Mucosa of rectum (tissue), 2 donors: ENCODE data around the gene RSPH10B2.
"Not testable (repeated sequence)": the region's sequence is repeated elsewhere in the genome, so short reads cannot be mapped to it uniquely, and the experiment has no call there.

Experiments used
- H3K27ac ChIP-seq, 2 donors: one replicate each; pipeline ENCODE4 v1.7.0; 2013; ENCODE audit warnings: inconsistent platforms in 2 of 2, low read depth in 2 of 2, low read length in 2 of 2
- H3K27me3 ChIP-seq, 2 donors: one replicate each; pipeline ENCODE4 v1.7.0; 2013; ENCODE audit warnings: low read length in 2 of 2; ENCODE audit not compliant: control insufficient read depth in 2 of 2, insufficient read depth in 2 of 2
- H3K36me3 ChIP-seq, 2 donors: one replicate each; pipeline ENCODE4 v1.7.0; 2013; ENCODE audit warnings: low read length in 2 of 2; ENCODE audit not compliant: control insufficient read depth in 2 of 2, insufficient read depth in 2 of 2
- H3K4me1 ChIP-seq, 2 donors: one replicate each; pipeline ENCODE4 v1.7.0; 2013; ENCODE audit warnings: low read length in 2 of 2, mild to moderate bottlenecking in 1 of 2; ENCODE audit not compliant: control insufficient read depth in 2 of 2, insufficient read depth in 2 of 2
- H3K4me3 ChIP-seq, 2 donors: one replicate each; pipeline ENCODE4 v1.7.0; 2013; ENCODE audit warnings: low read length in 2 of 2
- H3K9ac ChIP-seq, 2 donors: one replicate each; pipeline ENCODE4 v1.7.0; 2013; ENCODE audit warnings: low read length in 2 of 2, low read depth in 1 of 2, mild to moderate bottlenecking in 1 of 2
- H3K9me3 ChIP-seq, 2 donors: one replicate each; pipeline ENCODE4 v1.7.0; 2013; ENCODE audit warnings: low read length in 2 of 2; ENCODE audit not compliant: control insufficient read depth in 2 of 2
- donor health status: healthy.
- donor health status: Normal muscosa, but diverticular disease.

Gene RSPH10B2

GRCh38 chr7:6781581-6781980 lies 27.7 kb downstream of the RSPH10B2 start:
- not testable (repeated sequence) for H3K9ac ChIP-seq, H3K36me3 ChIP-seq, H3K4me3 ChIP-seq, H3K4me1 ChIP-seq, H3K9me3 ChIP-seq, H3K27ac ChIP-seq, H3K27me3 ChIP-seq

GRCh38 chr7:6789353-6789752 lies 35.5 kb downstream of the RSPH10B2 start:
- not testable (repeated sequence) for H3K9ac ChIP-seq, H3K4me1 ChIP-seq, H3K27ac ChIP-seq, H3K9me3 ChIP-seq, H3K27me3 ChIP-seq, H3K36me3 ChIP-seq, H3K4me3 ChIP-seq

GRCh38 chr7:6792113-6792872 lies 38.4 kb downstream of the RSPH10B2 start:
- not testable (repeated sequence) for H3K9me3 ChIP-seq, H3K36me3 ChIP-seq, H3K27me3 ChIP-seq, H3K4me1 ChIP-seq, H3K9ac ChIP-seq, H3K27ac ChIP-seq, H3K4me3 ChIP-seq

- not testable (repeated sequence) for H3K9ac ChIP-seq, H3K36me3 ChIP-seq, H3K27me3 ChIP-seq, H3K27ac ChIP-seq, H3K9me3 ChIP-seq, H3K4me3 ChIP-seq, H3K4me1 ChIP-seq
Observed at GRCh38 chr7:6794276-6794675, 40.4 kb downstream of the RSPH10B2 start.

GRCh38 chr7:6797218-6797617 lies 43.3 kb downstream of the RSPH10B2 start:
- H3K27me3 ChIP-seq, H3K36me3 ChIP-seq, H3K9me3 ChIP-seq, H3K9ac ChIP-seq, H3K4me1 ChIP-seq, H3K4me3 ChIP-seq, H3K27ac ChIP-seq: not testable (repeated sequence)

- not testable (repeated sequence) for H3K9ac ChIP-seq, H3K36me3 ChIP-seq, H3K27me3 ChIP-seq, H3K4me3 ChIP-seq, H3K4me1 ChIP-seq, H3K27ac ChIP-seq, H3K9me3 ChIP-seq
Observed at GRCh38 chr7:6798047-6798446, 44.1 kb downstream of the RSPH10B2 start.

GRCh38 chr7:6799887-6800286 lies 46.0 kb downstream of the RSPH10B2 start:
- not testable (repeated sequence) for H3K27ac ChIP-seq, H3K4me1 ChIP-seq

GRCh38 chr7:6800331-6800730 lies 46.4 kb downstream of the RSPH10B2 start:
- H3K9ac ChIP-seq, H3K36me3 ChIP-seq, H3K27me3 ChIP-seq, H3K4me1 ChIP-seq, H3K27ac ChIP-seq, H3K9me3 ChIP-seq, H3K4me3 ChIP-seq: not testable (repeated sequence)

More at GRCh38 chr7:6799887-6800286, 46.0 kb downstream of the RSPH10B2 start:
- not testable (repeated sequence) for H3K9me3 ChIP-seq, H3K9ac ChIP-seq, H3K4me3 ChIP-seq, H3K27me3 ChIP-seq, H3K36me3 ChIP-seq

GRCh38 chr7:6807393-6807918 lies 53.6 kb downstream of the RSPH10B2 start:
- H3K4me1 ChIP-seq, H3K27me3 ChIP-seq, H3K4me3 ChIP-seq, H3K9ac ChIP-seq, H3K9me3 ChIP-seq, H3K36me3 ChIP-seq, H3K27ac ChIP-seq: not testable (repeated sequence)

GRCh38 chr7:6807959-6808358 lies 54.1 kb downstream of the RSPH10B2 start:
- not testable (repeated sequence) for H3K4me3 ChIP-seq, H3K27me3 ChIP-seq, H3K36me3 ChIP-seq, H3K4me1 ChIP-seq, H3K27ac ChIP-seq, H3K9ac ChIP-seq, H3K9me3 ChIP-seq

GRCh38 chr7:6813011-6813410 lies 59.1 kb downstream of the RSPH10B2 start:
- not testable (repeated sequence) for H3K4me3 ChIP-seq, H3K36me3 ChIP-seq, H3K9me3 ChIP-seq, H3K9ac ChIP-seq, H3K27me3 ChIP-seq, H3K4me1 ChIP-seq, H3K27ac ChIP-seq
